Measurements from ENCODE around the gene LEMD2.

Gene LEMD2

DNA sequence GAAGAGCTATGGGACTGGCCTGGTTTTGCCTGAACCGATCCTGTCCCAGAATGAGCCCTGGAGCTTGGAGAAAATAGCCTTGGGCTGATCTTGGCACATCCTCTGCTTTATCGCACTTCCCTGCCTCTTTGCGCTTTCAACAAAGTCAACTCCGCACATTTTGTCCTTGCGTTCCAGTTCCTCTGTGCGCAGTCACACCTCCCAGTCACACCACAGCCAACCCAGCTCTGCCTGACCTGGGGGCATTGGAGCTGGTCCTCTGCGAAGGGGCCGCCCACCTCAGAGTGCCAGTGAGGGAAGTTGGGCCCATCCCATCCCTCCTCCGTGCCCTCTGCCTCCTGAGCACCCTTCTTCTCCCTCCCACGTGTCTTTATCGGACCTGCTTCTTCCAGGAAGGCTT is 60.5 kb downstream of the LEMD2 start:
- TF ChIP-seq GATA3 (IDR thresholded peaks at IDR 0.05; ENCODE audit: low read depth, low read length) = no peak
- TF ChIP-seq GATA2 (IDR thresholded peaks at IDR 0.05; ENCODE audit: low read depth, low read length) = no peak

DNA sequence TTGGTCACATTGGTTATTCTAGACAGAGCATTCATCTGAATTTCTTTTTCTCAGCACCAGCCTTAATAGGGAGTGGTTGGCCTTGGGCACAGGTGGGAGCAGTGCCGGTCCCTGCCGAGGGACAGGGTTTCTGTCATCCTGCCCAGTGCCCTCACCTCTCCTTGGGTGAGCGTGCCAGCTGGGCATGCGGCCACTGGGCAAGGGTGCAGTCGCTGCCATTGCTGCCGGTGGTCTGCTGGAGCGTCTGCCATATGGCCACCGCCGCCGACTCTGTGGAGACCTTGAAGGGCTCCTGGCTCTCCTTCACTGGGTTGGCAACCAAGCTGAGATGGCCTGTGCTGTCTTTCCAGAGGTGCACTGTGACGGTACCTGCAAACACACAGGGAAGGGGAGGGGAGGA is 61.0 kb downstream of the LEMD2 start:
- TF ChIP-seq GATA2 (IDR thresholded peaks at IDR 0.05; ENCODE audit: low read depth, low read length) = no peak
- no peak for TF ChIP-seq GATA3 (IDR thresholded peaks at IDR 0.05; ENCODE audit: low read depth, low read length)

DNA sequence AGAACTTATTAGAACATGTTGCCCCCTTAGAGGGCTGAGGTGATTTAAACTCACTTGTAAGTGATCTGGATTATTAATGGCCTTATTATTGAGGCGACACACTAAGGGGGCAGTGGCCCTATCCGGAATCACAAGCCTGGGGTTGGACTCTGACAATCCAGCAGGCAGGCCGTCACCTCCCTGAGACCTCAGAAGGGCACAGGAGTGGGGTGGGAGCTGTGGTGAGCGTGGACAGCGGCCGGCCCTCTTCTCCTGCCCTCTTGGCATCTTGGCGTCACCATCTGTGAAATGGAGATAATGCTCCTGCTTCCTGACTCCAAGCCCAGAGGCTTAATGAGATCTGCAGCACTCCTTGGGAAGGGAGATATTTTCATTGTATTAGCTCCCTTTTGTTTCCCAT is 61.8 kb downstream of the LEMD2 start:
- TF ChIP-seq GATA2 (IDR thresholded peaks at IDR 0.05; ENCODE audit: low read depth, low read length) = no peak

DNA sequence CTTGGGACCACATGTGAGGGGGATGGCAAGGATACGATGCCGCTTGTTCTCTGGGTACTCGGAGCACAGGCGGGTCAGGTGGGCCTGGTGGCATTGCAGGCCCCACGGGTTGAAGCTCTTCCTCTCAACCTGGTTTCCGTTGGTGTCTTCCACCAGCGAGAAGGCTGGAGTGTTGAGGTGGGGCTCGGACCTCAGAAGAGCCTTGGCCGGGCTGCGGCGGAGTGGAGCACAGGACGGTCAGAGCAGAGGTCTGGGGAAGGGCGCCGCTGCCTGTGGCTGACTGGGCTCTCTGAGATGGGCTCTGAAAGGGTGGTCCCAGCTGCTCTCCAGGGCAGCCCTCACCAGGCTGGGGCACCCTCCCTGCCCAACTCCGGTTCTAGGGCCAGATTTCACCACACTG is 62.2 kb downstream of the LEMD2 start:
- no peak for TF ChIP-seq GATA2 (IDR thresholded peaks at IDR 0.05; ENCODE audit: low read depth, low read length)
- no peak for TF ChIP-seq GATA3 (IDR thresholded peaks at IDR 0.05; ENCODE audit: low read depth, low read length)

DNA sequence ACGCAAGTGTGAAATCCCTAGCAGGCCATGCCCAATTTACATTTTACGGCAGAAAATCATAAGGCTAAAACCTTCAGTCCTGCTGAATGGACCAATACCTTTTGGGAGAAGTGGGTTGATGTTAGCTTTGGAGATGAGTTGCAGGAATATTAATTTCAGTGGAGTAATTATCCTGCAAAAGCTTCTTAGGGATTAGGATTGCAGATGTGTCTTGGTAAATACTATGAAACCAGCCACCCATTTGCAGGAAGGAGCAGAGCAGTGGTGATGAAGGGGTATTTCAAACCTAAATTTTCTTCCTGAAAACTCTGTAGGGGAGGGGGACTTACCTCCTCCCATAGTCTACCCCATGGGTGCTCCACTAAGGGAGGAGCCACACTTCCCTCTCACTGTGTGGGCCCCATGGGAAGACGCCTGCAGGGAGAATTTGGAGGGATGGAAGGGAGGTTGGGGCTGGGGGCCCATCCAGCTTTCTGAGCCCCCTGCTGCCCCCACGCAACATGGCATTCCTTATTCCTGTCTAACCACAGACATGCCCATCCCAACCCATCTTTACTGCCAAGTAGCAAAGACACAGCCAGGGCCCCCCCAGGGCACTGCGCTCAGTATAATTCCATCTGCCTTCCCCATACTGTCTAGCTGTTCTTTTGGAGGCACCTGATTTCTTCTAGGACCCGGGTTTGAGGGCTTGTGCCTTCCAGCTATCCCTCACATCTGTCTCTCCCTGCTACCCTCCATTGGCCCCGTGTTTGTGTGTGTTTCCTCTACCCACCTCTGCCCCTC is 62.8 kb downstream of the LEMD2 start:
- TF ChIP-seq GATA2 (IDR thresholded peaks at IDR 0.05; ENCODE audit: low read depth, low read length) (no peak), GATA3 (IDR thresholded peaks at IDR 0.05; ENCODE audit: low read depth, low read length) (no peak)

DNA sequence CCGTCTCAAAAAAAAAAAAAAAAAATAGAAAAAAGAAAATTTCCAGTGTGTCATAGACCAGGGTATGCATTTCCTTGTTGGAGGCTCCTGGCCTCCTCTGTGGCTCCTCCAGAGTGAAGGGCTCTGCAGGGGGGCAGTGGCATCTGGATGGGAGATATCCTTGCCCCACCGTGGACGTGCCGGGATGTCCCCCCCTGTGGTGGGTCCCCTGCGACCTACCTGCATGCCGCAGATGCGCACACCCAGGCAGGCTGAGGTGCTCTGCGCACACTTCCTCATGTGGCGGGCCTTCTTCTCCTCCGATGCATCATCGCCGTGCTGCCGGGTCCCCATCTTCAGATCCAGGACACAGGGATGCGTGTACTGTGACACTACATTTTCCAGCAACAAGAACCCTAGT is 63.7 kb downstream of the LEMD2 start:
- TF ChIP-seq GATA2 (IDR thresholded peaks at IDR 0.05; ENCODE audit: low read depth, low read length) (no peak), GATA3 (IDR thresholded peaks at IDR 0.05; ENCODE audit: low read depth, low read length) (no peak)

DNA sequence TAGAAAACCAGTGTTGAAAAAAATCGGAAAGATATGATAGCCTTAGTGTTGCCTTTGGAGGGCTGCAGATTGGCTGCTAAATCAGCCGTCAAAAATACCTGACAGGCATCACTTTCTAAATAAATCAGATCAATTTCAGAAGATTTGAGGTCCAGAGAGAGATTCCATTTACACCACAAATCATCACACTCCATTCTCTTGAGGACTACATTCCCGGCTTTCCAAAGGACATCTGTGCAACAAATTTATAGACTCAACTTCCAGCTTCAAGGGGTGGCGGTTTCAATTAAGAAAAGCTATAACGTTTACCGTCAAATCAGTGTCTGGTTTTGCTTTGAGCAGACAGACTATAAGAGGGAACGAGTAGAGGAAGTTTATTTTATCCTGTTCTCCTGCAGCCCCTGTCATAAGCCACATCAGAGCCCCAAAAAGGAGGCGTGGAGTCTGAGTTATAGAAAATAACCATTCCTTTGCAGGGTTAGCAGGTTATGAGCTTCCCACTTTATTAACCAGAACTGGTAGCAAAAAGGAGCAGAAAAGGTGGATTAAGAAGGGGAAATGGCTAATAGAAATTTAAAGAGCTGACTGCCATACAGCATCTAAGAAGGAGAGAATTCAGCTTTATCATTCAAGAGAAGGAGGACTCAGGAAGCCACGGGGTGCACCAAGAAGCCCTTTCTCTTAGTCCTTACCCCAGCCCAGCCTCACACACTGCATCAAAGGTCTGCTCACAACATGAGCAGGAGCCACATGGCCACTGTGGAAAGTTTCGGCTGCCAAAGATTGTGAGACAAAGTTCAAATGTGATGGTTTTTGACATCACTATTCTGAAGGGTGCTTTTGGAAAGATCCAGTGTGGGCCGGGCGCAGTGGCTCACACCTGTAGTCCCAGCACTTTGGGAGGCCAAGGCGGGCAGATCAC is 64.6 kb downstream of the LEMD2 start:
- TF ChIP-seq GATA2 (IDR thresholded peaks at IDR 0.05; ENCODE audit: low read depth, low read length) (no peak), GATA3 (IDR thresholded peaks at IDR 0.05; ENCODE audit: low read depth, low read length) (no peak)

DNA sequence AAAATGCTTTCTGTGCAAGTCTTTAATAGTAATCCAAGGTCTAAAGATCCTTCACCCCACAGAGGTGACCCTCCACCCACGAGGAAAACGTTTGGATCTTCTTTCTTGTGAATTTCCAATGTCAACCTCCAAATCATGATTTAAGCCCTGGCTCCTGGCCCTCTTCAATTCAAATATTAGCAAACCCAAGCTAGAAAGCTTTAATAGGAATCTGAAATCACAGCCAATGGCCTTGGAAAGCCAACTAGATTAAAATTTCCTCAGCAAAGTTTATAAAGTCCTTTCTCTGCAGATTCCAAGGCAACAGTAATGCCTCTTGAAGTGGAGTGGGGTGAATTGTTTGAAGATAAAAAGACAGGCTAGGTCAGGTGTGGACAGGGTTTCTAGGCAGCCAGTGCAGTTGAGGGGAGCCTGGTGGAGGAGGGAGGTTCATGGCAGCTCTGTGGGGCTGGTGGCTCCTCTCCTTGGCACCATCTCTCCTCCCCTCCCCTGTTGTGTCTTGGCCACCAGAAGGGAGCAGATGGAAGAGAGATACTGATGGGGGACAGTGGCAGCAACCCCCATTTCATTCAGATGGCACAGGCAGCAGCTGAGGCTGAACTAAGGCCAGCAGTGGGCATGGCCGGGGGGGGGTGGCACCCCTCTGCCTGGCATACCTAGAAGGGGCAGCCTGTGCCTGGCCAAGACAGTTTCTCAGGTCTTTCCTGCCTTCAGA is 65.4 kb downstream of the LEMD2 start:
- TF ChIP-seq GATA3 (IDR thresholded peaks at IDR 0.05; ENCODE audit: low read depth, low read length) (no peak), GATA2 (IDR thresholded peaks at IDR 0.05; ENCODE audit: low read depth, low read length) (no peak)

DNA sequence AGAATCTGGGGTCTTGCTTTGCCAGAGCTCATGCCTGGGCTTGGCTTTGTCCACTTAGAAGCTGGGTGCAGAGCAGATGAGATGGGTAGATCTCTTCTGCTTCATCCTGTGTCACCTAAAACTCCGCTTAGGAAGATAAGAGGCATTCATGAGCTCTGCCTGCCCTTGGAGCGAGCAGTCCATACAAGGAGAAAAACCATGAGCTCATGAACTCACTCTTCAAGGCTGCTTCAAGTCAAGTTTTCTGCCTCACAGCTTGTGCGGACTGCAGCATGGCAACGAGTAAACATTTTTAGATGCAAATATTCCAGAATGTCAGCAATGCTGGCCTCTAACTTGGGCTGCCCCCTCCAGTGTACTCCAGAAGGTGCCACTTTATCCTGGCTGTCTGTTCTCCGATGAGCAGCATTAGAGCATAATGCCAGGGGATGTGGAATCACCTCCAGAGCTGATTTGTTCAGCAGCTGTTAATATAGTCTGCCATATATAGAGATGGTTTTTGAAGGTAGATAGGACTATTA is 66.8 kb downstream of the LEMD2 start:
- no peak for TF ChIP-seq GATA2 (IDR thresholded peaks at IDR 0.05; ENCODE audit: low read depth, low read length)
- no peak for TF ChIP-seq GATA3 (IDR thresholded peaks at IDR 0.05; ENCODE audit: low read depth, low read length)

DNA sequence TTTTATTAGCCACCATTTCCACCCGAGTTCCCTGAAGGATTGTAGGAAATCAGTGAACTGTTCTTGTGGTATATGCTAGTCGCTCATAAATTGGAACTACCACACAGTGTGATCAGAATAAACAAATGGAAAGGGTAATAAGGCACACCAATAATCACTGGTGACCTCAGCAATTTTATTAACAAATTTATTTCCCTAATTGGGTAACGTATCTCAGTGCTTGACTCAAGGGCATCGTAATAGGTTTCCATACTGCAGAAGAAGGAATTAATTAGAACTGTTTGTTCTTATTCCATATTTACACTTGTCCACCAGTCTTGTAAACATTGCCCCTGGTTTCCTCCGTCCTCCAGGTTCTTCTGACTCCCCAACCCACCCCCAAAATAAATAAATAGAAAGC is 67.4 kb downstream of the LEMD2 start:
- no peak for TF ChIP-seq GATA3 (IDR thresholded peaks at IDR 0.05; ENCODE audit: low read depth, low read length)
- no peak for TF ChIP-seq GATA2 (IDR thresholded peaks at IDR 0.05; ENCODE audit: low read depth, low read length)

Measured in SH-SY5Y (cell line).